ENCODE data around the gene PREX1. TPM values are rescaled to one million over a fixed set of nuclear protein-coding genes. Genes with fewer than 3 reads are reported as not detected.
"Not testable (repeated sequence)": the region's sequence is repeated elsewhere in the genome, so short reads cannot be mapped to it uniquely, and the experiment has no call there.

The PREX1 gene
- total RNA-seq, 1 donor from 2014 or later = 65.5 TPM

DNA sequence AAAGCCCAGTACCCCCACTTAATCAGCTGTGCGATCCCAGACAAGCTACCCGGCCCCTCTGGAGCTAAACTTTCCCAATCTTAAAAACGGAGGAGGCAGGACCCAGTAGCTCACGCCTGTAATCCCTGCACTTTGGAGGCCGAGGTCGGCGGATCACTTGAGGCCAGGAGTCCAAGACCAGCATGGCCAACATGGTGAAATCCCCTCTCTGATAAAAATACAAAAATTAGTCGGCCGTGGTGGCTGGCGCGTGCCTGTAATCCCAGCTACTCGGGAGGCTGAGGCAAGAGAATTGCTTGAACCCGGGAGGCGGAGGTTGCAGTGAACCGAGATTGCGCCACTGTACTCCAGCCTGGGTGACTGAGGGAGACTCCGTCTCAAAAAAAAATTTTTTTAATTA, 1.3 kb downstream of the PREX1 start:
- intact Hi-C loops (cut with micrococcal nuclease) = loop anchor here (1.0 to 10.0 kb wide), 5 partner anchors 81 to 218 kb away; partner anchors contain the start of genes ARFGEF2 and CSE1L
- H3K4me1 Mint-ChIP-seq = peaks cover 53% of the 10 kb centered on the region
- H3K36me3 Mint-ChIP-seq (ENCODE audit: low read depth); H3K27me3 Mint-ChIP-seq; H3K9me3 Mint-ChIP-seq: not testable (repeated sequence)
- peak overlapping the region; percentile 83 for H3K27ac Mint-ChIP-seq
- peak; percentile 62 for DNase-seq
- peak overlapping the region; percentile 93 for H3K4me3 Mint-ChIP-seq

DNA sequence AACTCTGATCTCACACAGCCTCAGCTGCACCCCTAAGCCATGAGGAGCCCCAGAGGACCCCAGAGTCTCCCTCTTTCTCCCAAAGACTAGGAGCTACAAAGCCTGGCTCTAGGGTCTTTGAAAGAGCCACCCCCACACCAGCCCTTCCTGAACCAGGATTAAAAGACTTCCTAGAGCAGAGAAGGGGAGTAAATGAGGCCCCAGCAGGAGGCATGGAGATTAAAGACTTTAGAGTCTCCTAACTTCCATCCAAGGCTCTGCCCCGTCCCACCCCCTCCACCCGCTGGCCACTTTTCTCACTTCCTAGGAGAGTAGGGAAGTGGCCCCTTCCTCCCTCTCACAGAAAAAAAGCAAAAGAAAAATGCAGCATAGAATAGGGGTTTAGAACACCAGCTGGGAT, 1.7 kb downstream of the PREX1 start:
- Mint-ChIP-seq H3K36me3 (ENCODE audit: low read depth) (peaks cover 6% of the 10 kb centered on the region), H3K27me3 (peaks cover 5% of the 10 kb centered on the region), H3K27ac (peak overlapping the region; percentile 83), H3K4me3 (peak overlapping the region; percentile 93), H3K4me1 (peaks cover 56% of the 10 kb centered on the region), H3K9me3 (no peaks in the 10 kb centered on the region)
- intact Hi-C loops (cut with micrococcal nuclease) = loop anchor here (1.0 to 10.0 kb wide), 5 partner anchors 81 to 219 kb away; partner anchors contain the start of genes ARFGEF2 and CSE1L
- peak; percentile 64 for DNase-seq

GRCh38 chr20:48825566-48825920, 2.3 kb downstream of the PREX1 start:
- H3K4me3 Mint-ChIP-seq = peak overlapping the region; percentile 93
- no peaks in the 10 kb centered on the region for H3K9me3 Mint-ChIP-seq
- DNase-seq = no peak
- peaks cover 5% of the 10 kb centered on the region for H3K27me3 Mint-ChIP-seq
- intact Hi-C loops (cut with micrococcal nuclease) = loop anchor here (5.0 to 10.0 kb wide), 4 partner anchors 82 to 219 kb away; partner anchors contain the start of genes ARFGEF2 and CSE1L
- peaks cover 6% of the 10 kb centered on the region for H3K36me3 Mint-ChIP-seq (ENCODE audit: low read depth)
- peaks cover 58% of the 10 kb centered on the region for H3K4me1 Mint-ChIP-seq
- H3K27ac Mint-ChIP-seq = peak overlapping the region; percentile 95

GRCh38 chr20:48824830-48825565, 2.8 kb downstream of the PREX1 start:
- peak overlapping the region; percentile 95 for H3K27ac Mint-ChIP-seq
- H3K9me3 Mint-ChIP-seq = no peaks in the 10 kb centered on the region
- intact Hi-C loops (cut with micrococcal nuclease) = loop anchor here (1.0 to 10.0 kb wide), 9 partner anchors 22 to 452 kb away; partner anchors contain the start of genes ARFGEF2, CSE1L and ZNFX1
- H3K4me1 Mint-ChIP-seq = peaks cover 63% of the 10 kb centered on the region
- H3K36me3 Mint-ChIP-seq (ENCODE audit: low read depth) = peaks cover 11% of the 10 kb centered on the region
- peaks cover 5% of the 10 kb centered on the region for H3K27me3 Mint-ChIP-seq
- no peak for DNase-seq
- H3K4me3 Mint-ChIP-seq = peak overlapping the region; percentile 93

GRCh38 chr20:48823960-48824498, 3.8 kb downstream of the PREX1 start:
- H3K4me3 Mint-ChIP-seq = peak overlapping the region; percentile 93
- peaks cover 72% of the 10 kb centered on the region for H3K4me1 Mint-ChIP-seq
- DNase-seq = peak; percentile 82
- intact Hi-C loops (cut with micrococcal nuclease) = loop anchor here (1.0 to 10.0 kb wide), 7 partner anchors 23 to 453 kb away; partner anchors contain the start of genes CSE1L and ZNFX1
- H3K27me3 Mint-ChIP-seq = peaks cover 5% of the 10 kb centered on the region
- peak overlapping the region; percentile 95 for H3K27ac Mint-ChIP-seq
- peaks cover 15% of the 10 kb centered on the region for H3K36me3 Mint-ChIP-seq (ENCODE audit: low read depth)
- no peaks in the 10 kb centered on the region for H3K9me3 Mint-ChIP-seq

DNA sequence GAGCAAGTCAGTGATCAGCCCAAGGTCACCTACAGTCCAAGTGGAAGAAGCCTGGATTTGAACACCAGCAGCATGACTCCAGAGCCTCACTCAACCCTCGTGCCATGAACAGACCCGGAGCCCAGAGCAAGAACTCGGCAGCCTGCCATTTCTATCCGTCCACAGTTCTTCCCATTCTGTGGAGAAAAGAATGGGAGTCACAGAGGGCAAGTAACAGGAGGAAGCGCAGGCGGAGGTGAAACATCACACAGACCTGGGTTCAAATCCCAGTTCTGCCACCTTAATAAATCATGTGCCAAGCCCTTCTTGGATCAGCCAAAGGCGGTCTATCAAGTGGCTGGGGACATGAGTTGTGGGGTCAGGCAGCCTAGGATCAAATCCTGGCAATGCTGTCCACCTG, 4.3 kb downstream of the PREX1 start:
- Mint-ChIP-seq H3K36me3 (ENCODE audit: low read depth) (peaks cover 20% of the 10 kb centered on the region), H3K4me3 (peak overlapping the region; percentile 93), H3K27ac (peak overlapping the region; percentile 95), H3K27me3 (peaks cover under 1% of the 10 kb centered on the region), H3K4me1 (peaks cover 73% of the 10 kb centered on the region), H3K9me3 (no peaks in the 10 kb centered on the region)
- DNase-seq = no peak
- intact Hi-C loops (cut with micrococcal nuclease) = loop anchor here (2.0 to 10.0 kb wide), 3 partner anchors 63 to 454 kb away; partner anchors contain the start of genes CSE1L and ZNFX1

DNA sequence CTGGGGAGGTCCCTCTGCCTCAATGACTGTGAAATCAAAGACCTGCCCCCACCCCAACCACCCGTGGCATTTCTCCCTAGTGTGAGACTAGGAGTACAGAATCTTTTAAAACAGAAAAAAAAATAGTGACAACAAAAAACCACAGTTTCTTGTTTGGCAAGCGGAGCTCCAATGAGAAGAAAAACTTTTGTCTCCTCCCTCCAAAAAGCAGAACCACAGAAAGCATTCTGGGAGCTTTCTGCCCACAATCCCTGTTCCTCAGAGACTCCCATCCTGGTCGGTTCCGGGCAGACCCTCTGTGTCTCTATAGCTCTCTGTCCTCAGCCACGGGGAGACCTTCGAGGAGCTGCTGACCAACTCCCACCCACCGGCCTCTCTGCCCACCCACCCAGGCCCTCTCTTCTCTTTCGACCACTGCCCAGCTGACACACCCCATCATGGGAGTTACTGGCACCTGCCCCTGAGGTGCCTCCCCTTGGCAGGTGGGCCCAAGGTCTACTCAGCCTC, 4.9 kb downstream of the PREX1 start:
- Mint-ChIP-seq H3K9me3 (no peaks in the 10 kb centered on the region), H3K27ac (peak overlapping the region; percentile 95), H3K27me3 (no peaks in the 10 kb centered on the region), H3K4me3 (peak overlapping the region; percentile 93), H3K4me1 (peaks cover 77% of the 10 kb centered on the region), H3K36me3 (ENCODE audit: low read depth) (peaks cover 24% of the 10 kb centered on the region)
- intact Hi-C loops (cut with micrococcal nuclease) = loop anchor here (2.0 to 10.0 kb wide), 3 partner anchors 62 to 454 kb away; partner anchors contain the start of genes CSE1L and ZNFX1
- DNase-seq = peak; percentile 81

DNA sequence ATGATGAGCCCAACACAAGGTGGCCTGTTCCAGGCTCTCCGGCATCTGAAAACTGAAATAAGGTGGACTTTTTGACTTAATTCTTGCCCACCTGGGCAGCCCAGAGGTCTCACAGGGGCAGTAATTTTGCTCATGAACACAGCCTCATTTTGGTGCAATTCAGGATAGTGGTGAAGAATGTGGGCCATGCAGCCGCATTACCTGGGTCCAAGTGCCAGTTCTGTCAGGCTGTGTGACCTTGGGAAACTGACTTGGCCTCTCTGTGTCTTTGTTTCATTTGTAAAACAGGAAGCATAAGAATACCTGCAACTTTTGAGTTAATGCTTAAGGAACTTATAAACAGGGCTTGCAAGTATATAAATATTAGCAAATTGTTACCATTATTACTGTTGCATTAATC, 5.6 kb downstream of the PREX1 start:
- H3K4me1 Mint-ChIP-seq = peaks cover 85% of the 10 kb centered on the region
- peaks cover 31% of the 10 kb centered on the region for H3K36me3 Mint-ChIP-seq (ENCODE audit: low read depth)
- no peak for DNase-seq
- H3K9me3 Mint-ChIP-seq = no peaks in the 10 kb centered on the region
- H3K27me3 Mint-ChIP-seq = no peaks in the 10 kb centered on the region
- H3K27ac Mint-ChIP-seq = peak overlapping the region; percentile 71
- intact Hi-C loops (cut with micrococcal nuclease) = loop anchor here (2.0 to 10.0 kb wide), 3 partner anchors 61 to 455 kb away; partner anchors contain the start of genes CSE1L and ZNFX1
- peak overlapping the region; percentile 93 for H3K4me3 Mint-ChIP-seq

DNA sequence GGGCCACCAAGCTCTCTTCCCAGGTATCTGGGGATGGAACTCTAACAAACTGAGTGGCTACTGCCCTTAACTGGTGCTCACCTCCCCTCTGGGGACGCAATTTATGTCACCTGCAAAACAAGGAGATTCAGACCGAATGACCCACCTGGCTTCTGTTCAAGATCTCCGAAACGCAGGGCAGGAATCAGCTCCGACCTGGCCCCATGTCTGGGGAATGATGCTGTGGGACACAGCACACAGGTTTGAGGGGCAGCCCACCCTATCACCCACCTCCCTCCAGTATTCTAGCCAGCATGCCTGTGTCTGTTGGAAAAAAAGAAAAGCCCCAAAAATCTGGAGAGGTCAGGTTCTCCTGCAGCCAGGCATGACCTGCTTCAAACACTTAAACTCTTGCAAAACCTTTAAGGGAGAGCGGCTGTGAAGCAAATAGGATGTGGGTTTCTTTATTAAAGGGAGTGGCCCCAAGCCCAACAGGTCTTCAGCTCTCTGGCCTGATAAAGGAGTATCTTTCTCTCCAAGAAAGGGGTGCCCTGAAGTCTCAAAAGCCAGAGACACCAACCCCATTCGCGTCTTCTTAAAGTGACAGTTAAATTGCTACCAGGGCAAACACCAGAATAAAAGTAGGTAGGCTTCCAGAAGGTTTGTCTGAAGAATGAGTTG, 6.4 kb downstream of the PREX1 start:
- intact Hi-C loops (cut with micrococcal nuclease) = loop anchor here (5.0 to 10.0 kb wide), 2 partner anchors 223 to 456 kb away; partner anchors contain the start of genes CSE1L and ZNFX1
- H3K36me3 Mint-ChIP-seq (ENCODE audit: low read depth) = peaks cover 38% of the 10 kb centered on the region
- peak overlapping the region; percentile 71 for H3K27ac Mint-ChIP-seq
- peaks cover 92% of the 10 kb centered on the region for H3K4me1 Mint-ChIP-seq
- H3K27me3 Mint-ChIP-seq = no peaks in the 10 kb centered on the region
- H3K4me3 Mint-ChIP-seq = peak overlapping the region; percentile 93
- no peaks in the 10 kb centered on the region for H3K9me3 Mint-ChIP-seq
- no peak for DNase-seq

DNA sequence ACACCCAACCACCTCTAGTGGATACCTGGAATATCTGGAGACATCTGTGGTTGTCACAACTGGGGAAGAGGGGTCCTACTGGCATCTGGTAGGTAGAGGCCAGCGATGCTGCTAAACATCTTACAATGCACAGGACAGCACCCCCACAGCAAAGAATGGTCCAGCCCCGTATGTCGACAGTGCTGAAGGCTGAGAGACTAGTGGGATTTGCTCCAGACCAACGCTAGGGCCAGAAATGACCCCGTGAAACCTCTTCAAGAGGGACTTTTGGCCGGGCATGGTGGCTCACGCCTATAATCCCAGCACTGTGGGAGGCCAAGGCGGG, 7.2 kb downstream of the PREX1 start:
- peak overlapping the region; percentile 63 for H3K27ac Mint-ChIP-seq
- peaks cover 40% of the 10 kb centered on the region for H3K36me3 Mint-ChIP-seq (ENCODE audit: low read depth)
- intact Hi-C loops (cut with micrococcal nuclease) = loop anchor here (5.0 to 10.0 kb wide), 2 partner anchors 224 to 457 kb away; partner anchors contain the start of genes CSE1L and ZNFX1
- no peaks in the 10 kb centered on the region for H3K9me3 Mint-ChIP-seq
- H3K4me1 Mint-ChIP-seq = peaks cover 85% of the 10 kb centered on the region
- no peak for DNase-seq
- peak overlapping the region; percentile 15 for H3K4me3 Mint-ChIP-seq
- no peaks in the 10 kb centered on the region for H3K27me3 Mint-ChIP-seq

DNA sequence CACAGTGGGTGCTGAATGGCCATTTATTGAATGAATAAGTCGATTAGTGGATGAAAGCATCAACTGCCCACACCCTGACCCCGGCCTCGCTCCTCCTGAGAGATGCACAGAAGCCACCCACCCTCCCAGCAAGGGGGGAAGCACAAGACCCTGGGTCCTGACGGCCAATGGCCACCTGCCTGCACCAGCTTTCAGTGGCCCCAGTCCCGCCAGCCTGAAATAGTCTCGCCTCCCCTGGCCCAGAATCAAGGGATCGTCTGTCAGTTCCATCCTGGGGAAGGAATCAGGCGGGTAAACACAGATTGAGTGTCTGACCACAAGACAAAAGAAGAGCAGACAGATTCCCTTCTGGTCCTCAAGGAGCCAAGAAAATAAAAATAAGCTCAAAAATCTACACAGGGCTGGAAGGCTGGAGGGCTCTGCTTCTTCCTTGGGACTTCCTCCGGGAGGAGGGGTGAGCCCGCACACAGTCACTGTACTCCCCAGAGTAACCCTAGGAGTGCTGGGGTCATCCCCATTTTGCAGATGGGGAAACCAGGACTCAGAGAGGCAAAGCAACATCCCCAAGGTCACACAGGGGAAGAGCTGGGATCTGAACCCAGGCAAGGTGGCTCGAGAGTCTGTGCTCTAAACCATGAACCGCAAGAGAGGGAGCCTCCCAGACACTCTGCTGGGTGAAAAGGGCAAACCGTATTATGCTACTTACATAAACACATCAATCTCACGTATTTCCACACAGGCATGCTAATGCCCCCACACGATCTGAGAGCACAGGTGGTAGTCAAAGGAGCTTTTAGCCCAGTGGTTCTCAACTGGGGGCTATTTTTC, 7.8 kb downstream of the PREX1 start:
- Mint-ChIP-seq H3K36me3 (ENCODE audit: low read depth) (peaks cover 43% of the 10 kb centered on the region), H3K4me1 (peaks cover 84% of the 10 kb centered on the region), H3K4me3 (no peak overlapping the region), H3K27ac (peak overlapping the region; percentile 84), H3K9me3 (no peaks in the 10 kb centered on the region), H3K27me3 (no peaks in the 10 kb centered on the region)
- DNase-seq = no peak
- intact Hi-C loops (cut with micrococcal nuclease) = loop anchor here (5.0 to 10.0 kb wide), 2 partner anchors 225 to 457 kb away; partner anchors contain the start of genes CSE1L and ZNFX1

GRCh38 chr20:48819089-48819488, 8.7 kb downstream of the PREX1 start:
- H3K4me1 Mint-ChIP-seq = peaks cover 79% of the 10 kb centered on the region
- peak overlapping the region; percentile 64 for H3K4me3 Mint-ChIP-seq
- H3K27ac Mint-ChIP-seq = peak overlapping the region; percentile 84
- intact Hi-C loops (cut with micrococcal nuclease) = no loop called here
- DNase-seq = no peak
- no peaks in the 10 kb centered on the region for H3K9me3 Mint-ChIP-seq
- peaks cover 45% of the 10 kb centered on the region for H3K36me3 Mint-ChIP-seq (ENCODE audit: low read depth)
- H3K27me3 Mint-ChIP-seq = no peaks in the 10 kb centered on the region

Data from activated CD4-positive, alpha-beta T cell treated with anti-CD3 and anti-CD28 coated beads, Interleukin-2, amount 10 ng/mL, durations not matched to agents 24 days and 14 days (primary cell).